Measurements from ENCODE around the gene CDYL2. TPM values are rescaled to one million over a fixed set of nuclear protein-coding genes. Genes with fewer than 3 reads are reported as not detected.
"Not testable (repeated sequence)": the region's sequence is repeated elsewhere in the genome, so short reads cannot be mapped to it uniquely, and the experiment has no call there.

CDYL2 gene
- total and polyA plus RNA-seq, 5 experiments from 2014 or later = 0.28 to 14.2 (median 1.7) TPM

DNA sequence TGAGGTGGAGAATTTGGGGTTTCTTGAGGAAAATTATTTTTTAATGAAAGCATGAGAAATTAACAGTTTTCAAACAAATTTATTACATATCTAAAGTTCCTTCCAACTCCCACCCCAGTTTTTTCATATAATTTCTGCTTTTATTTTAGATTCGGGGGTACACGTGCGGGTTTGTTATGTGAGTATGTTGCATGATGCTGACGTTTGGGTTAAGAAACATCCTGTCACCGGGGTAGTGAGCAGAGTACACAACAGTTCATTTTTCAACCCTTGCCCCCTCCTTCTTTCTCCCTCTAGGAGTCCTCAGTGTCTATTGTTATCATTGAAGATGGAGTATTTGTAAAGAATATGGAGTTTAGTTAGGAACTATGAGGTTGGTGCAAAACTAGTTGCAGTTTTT is 31.8 kb upstream of the CDYL2 start:
- Mint-ChIP-seq H3K27ac (no peak overlapping the region), H3K4me3 (no peak overlapping the region), H3K4me1 (peaks cover 0 to 6% (median 2%) of the 10 kb centered on the region in 4 donors), H3K27me3 (peaks cover 25 to 51% (median 29%) of the 10 kb centered on the region in 5 donors), H3K9me3 (peaks cover 2 to 14% (median 9%) of the 10 kb centered on the region in 9 donors), H3K36me3 (peaks cover 0 to 6% (median 0%) of the 10 kb centered on the region in 3 donors)
- ATAC-seq (no peak), DNase-seq (no peak)
- POLR2A ChIA-PET = no interaction called here

DNA sequence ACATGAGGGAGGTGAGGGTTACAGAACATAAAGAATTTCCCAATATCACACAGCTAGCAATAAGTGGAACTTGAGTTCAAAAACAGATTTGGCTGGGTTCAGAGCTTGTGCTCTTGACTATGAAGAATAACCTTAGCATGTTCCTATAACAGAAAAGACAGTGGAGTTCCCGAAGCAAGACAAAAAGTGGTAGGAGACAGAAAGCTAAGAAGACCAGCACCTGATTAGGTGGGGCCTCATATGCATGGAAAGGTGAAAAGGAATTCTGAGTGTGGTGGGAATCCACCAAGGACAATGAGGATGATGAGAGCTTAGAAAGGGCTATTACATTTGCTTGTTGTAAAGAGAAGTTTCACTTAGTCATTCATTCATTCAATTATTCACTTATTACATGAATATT is 26.6 kb upstream of the CDYL2 start:
- ATAC-seq = no peak
- no peak for DNase-seq
- peaks cover 0 to 6% (median 2%) of the 10 kb centered on the region in 4 donors for H3K4me1 Mint-ChIP-seq
- POLR2A ChIA-PET = no interaction called here
- H3K27ac Mint-ChIP-seq = no peak overlapping the region
- no peaks in the 10 kb centered on the region for H3K9me3 Mint-ChIP-seq
- peaks cover 12 to 52% (median 18%) of the 10 kb centered on the region in 5 donors for H3K27me3 Mint-ChIP-seq
- no peak overlapping the region for H3K4me3 Mint-ChIP-seq
- H3K36me3 Mint-ChIP-seq = no peaks in the 10 kb centered on the region

DNA sequence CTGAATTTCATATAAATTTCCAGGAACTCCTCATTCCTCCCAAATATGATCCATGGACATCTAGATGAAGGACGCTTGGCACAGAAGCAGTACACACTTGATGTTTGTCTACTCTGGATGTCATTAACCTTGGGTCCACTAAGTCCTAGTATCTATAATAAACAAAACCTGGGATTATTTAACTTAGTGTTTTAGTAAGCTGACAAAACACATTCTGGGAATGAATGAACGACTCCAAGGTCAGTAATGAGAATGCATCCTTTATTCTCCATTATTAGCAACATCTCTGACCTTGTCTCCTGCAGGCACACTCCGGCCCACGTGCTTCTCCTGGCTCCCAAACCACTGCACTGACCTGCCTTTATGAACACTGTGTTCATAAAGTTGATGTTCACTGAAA is 24.1 kb upstream of the CDYL2 start:
- Mint-ChIP-seq H3K27ac (no peak overlapping the region), H3K4me1 (peaks cover 0 to 2% (median under 1%) of the 10 kb centered on the region in 4 donors), H3K4me3 (no peak overlapping the region), H3K9me3 (no peaks in the 10 kb centered on the region), H3K36me3 (no peaks in the 10 kb centered on the region), H3K27me3 (peaks cover 7 to 27% (median 14%) of the 10 kb centered on the region in 5 donors)
- POLR2A ChIA-PET = no interaction called here
- ATAC-seq (no peak), DNase-seq (no peak)

DNA sequence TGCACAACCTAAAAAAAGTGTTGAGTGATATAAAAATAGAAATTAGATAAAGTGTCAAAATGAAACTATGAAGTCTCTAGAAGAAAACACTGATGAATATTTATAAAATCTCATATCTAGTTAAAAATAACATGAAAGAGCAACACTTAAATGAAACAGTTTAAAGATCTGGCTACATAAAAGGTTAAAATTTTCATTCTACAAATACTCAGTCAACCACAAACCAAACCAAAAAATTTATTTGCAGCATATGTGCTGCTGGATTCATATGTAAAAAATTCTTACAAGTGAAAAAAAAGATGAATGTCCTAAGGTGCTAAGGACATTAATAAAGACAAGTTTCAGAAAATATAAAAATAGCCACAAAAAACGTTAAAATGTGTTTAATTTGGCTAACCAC is 22.6 kb upstream of the CDYL2 start:
- H3K9me3 Mint-ChIP-seq = no peaks in the 10 kb centered on the region
- ATAC-seq = no peak
- H3K4me3 Mint-ChIP-seq = no peak overlapping the region

DNA sequence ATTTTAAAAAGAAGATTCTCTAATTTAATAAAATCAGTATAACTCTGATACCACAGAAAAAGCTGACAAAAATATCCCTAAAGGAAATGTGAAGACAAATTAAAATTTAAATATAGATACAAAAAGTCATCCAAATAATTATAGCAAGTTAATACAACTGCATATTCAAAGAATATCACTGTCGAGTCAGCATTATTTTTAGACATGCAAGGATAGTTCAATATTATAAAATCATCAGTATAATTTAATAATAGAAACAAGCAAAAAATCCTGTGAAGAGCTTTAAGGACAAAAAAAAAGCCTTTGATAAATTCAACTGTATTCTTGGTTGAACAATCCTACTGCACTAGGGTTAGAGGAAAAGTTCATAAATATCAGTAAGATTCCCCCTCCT is 21.0 kb upstream of the CDYL2 start:
- POLR2A ChIA-PET = no interaction called here
- H3K9me3 Mint-ChIP-seq = no peaks in the 10 kb centered on the region
- H3K27me3 Mint-ChIP-seq = peaks cover 3 to 15% (median 7%) of the 10 kb centered on the region in 5 donors
- DNase-seq = no peak
- no peak overlapping the region for H3K4me3 Mint-ChIP-seq
- H3K27ac Mint-ChIP-seq = no peak overlapping the region
- no peak for ATAC-seq
- no peaks in the 10 kb centered on the region for H3K36me3 Mint-ChIP-seq
- H3K4me1 Mint-ChIP-seq = no peaks in the 10 kb centered on the region

More for the DNA sequence above, 22.6 kb upstream of the CDYL2 start:
- no peak for DNase-seq
- H3K36me3 Mint-ChIP-seq = no peaks in the 10 kb centered on the region
- no peak overlapping the region for H3K27ac Mint-ChIP-seq
- no peaks in the 10 kb centered on the region for H3K4me1 Mint-ChIP-seq
- peaks cover 6 to 24% (median 13%) of the 10 kb centered on the region in 5 donors for H3K27me3 Mint-ChIP-seq
- POLR2A ChIA-PET = no interaction called here

DNA sequence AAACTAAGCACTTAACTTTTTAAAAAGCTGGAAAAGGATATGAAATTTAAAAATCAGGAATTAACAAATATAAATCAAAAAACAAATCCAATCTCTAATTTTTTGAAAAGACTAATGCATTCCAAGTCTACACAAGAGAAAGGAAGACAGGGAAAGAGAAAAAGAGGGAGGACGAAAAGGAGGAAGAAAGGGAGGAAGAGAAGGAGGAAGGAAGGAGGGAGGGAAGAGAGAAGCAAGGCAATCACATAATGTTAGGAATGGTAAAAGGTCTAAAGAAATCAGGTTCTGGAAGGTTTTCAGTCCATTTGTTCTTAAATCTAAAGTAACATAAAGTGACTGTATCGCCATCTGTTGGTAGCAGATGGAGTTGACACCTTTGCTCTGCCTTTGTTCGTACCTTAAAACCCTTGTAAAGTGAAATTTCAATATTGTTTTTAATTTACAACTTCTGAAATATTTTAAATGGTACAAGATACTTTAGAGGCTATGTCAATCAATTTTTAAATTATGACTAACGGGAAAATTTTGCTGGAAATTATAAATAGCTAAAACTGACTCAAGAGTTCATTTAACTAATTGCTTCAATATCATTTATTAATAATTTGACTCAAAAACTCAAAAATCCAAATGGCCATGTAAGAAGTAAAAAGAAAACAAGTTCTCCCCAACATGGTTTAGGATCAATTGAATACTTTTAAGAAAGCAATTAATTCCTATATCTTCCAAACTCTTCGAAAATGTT is 20.4 kb upstream of the CDYL2 start:
- Mint-ChIP-seq H3K4me3 (no peak overlapping the region), H3K27ac (peak overlapping the region in 1 of 10 donors; percentile 25), H3K27me3 (peaks cover 4 to 11% (median 8%) of the 10 kb centered on the region in 5 donors), H3K9me3 (no peaks in the 10 kb centered on the region), H3K4me1 (no peaks in the 10 kb centered on the region), H3K36me3 (no peaks in the 10 kb centered on the region)
- POLR2A ChIA-PET = interaction anchor here (0.9 kb wide), 1 partner anchor 12 kb away, joined by 3 read pairs; no protein-coding TSS in a partner anchor
- DNase-seq (peak in 5 of 10 donors; percentile 9 to 48 (median 40)), ATAC-seq (no peak)

DNA sequence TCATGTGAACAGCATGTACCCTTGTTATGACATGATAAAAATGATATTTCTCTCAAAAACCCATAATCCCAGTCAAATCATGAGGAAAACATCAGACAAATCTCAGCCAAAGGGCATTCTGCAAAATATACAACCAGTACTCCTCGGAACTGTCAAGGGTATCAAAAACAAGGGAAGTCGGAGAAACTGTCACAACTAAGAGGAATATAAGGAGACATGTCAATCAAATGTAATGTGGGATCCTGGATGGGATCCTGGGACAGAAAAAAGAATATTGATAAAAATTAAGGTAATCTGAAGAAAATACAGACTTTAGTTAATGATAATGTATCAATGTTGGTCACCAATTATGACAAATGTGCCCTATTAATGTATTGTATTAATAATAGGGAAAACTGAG is 15.6 kb upstream of the CDYL2 start:
- Mint-ChIP-seq H3K4me1 (no peaks in the 10 kb centered on the region), H3K4me3 (no peak overlapping the region), H3K36me3 (peaks cover 0 to 2% (median 0%) of the 10 kb centered on the region in 3 donors), H3K9me3 (no peaks in the 10 kb centered on the region), H3K27me3 (peaks cover 0 to 10% (median 7%) of the 10 kb centered on the region in 5 donors), H3K27ac (no peak overlapping the region)
- POLR2A ChIA-PET = no interaction called here
- no peak for ATAC-seq
- no peak for DNase-seq

DNA sequence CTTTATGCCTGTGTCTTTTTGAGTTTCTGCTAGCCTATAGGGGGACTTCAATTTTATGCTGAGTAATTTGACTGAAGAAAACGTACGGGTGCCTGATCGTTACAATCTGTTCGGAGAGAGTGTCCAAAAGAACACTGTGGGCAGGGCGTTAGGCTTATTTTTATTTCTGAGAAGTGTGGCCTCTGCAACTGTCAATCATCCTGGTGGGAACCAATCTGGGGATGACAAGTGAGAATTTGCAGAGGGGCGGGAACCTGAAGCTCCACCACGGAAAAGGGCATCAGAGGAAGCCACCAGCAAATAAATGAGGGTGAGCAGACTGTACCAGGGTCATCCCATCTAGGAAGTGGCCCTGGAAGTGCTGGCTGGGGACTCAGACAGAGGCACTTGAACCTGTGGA is 12.0 kb upstream of the CDYL2 start:
- no peak for DNase-seq
- H3K4me3 Mint-ChIP-seq = no peak overlapping the region

DNA sequence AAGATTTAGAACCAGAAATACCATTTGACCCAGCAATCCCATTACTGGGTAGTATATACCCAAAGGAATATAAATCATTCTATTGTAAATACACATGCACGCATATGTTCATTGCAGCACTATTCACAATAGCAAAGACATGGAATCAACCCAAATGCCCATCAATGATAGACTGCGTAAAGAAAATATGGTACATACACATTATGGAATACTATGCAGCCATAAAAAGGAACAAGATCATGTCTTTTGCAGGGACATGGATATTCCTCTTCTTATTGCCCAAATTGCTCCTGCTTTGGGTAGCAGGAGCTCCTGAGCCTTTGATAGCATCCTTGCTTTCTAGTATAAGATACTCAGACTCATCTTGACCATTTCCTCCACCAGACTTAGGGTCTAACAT is 10.9 kb upstream of the CDYL2 start:
- H3K9me3 Mint-ChIP-seq, H3K27me3 Mint-ChIP-seq, DNase-seq, H3K4me3 Mint-ChIP-seq, ATAC-seq, H3K4me1 Mint-ChIP-seq, H3K36me3 Mint-ChIP-seq, H3K27ac Mint-ChIP-seq, POLR2A ChIA-PET: not testable (repeated sequence)

More for the DNA sequence above, 12.0 kb upstream of the CDYL2 start:
- Mint-ChIP-seq H3K9me3 (no peaks in the 10 kb centered on the region), H3K27ac (no peak overlapping the region), H3K27me3 (peaks cover 0 to 9% (median 7%) of the 10 kb centered on the region in 5 donors), H3K36me3 (peaks cover 0 to 2% (median 0%) of the 10 kb centered on the region in 3 donors), H3K4me1 (no peaks in the 10 kb centered on the region)
- POLR2A ChIA-PET = no interaction called here
- ATAC-seq = no peak

DNA sequence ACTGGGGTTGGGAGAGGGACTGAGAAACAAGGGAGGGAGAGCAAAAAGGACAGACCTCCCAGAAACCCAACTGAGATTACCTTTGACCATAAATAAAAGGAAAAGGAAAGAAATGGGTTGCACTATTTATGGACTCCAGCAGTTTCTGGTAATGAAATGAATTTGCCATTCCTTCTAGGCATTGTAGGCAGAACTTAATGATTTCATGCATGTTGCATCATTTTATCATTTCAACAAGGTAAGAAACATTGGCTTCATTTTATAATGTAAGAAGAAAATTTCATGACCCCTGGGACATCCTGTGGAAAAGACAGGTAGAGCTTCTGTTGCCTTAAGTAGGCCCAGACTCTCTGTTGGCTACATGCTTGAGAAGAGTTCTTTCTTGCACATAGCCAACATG is 8.2 kb upstream of the CDYL2 start:
- H3K9me3 Mint-ChIP-seq = no peaks in the 10 kb centered on the region
- H3K36me3 Mint-ChIP-seq = peaks cover 0 to under 1% (median 0%) of the 10 kb centered on the region in 3 donors
- H3K27ac Mint-ChIP-seq = no peak overlapping the region
- H3K27me3 Mint-ChIP-seq = peaks cover 0 to 3% (median 2%) of the 10 kb centered on the region in 5 donors
- DNase-seq = no peak
- H3K4me1 Mint-ChIP-seq = no peaks in the 10 kb centered on the region
- no peak overlapping the region for H3K4me3 Mint-ChIP-seq
- ATAC-seq = no peak
- POLR2A ChIA-PET = interaction anchor here (1.1 kb wide), 1 partner anchor 12 kb away, joined by 3 read pairs; no protein-coding TSS in a partner anchor

DNA sequence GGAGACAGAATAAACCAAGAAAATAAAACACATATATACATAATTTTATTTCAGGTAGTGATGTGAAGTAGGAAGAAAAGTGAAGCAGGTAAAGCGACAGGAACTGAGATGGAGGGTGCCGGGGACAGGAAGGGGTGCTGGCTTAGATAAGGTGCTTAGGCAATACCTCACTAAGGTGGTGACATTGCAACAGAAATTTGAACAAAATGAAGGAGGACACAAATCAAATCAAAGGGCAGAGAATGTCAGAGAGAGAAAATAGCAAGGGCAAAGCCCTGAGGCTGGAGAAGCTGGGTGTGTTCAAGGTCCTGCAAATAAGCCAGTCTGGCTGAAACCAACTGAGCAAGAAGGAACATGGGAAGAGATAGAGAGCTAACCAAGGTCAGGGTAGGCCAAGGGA is 5.0 kb upstream of the CDYL2 start:
- H3K4me1 Mint-ChIP-seq = peaks cover 4 to 12% (median 10%) of the 10 kb centered on the region in 4 donors
- ATAC-seq (no peak), DNase-seq (no peak)
- peaks cover 0 to 18% (median 3%) of the 10 kb centered on the region in 5 donors for H3K27me3 Mint-ChIP-seq
- H3K9me3 Mint-ChIP-seq = no peaks in the 10 kb centered on the region
- POLR2A ChIA-PET = no interaction called here
- H3K36me3 Mint-ChIP-seq = no peaks in the 10 kb centered on the region
- H3K27ac Mint-ChIP-seq = no peak overlapping the region
- no peak overlapping the region for H3K4me3 Mint-ChIP-seq

DNA sequence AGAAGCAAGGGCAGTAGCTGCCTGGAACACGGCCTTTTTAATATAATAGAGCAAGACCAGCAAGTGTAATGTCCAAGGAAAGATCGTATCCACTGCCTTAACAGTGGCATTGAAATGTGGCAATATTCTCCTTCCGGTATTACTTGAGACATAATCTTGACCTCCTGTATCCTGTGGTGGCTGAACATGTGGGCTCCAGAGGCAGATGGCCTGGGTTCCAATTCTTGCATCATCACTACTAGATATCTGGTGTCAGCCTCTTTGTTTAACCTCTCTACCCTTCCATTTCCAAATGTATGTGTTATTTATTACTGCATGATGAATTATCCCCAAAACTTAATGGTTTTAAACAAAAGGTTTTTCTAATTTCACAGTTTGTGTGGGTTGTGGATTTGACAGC is 3.5 kb upstream of the CDYL2 start:
- DNase-seq (no peak), ATAC-seq (no peak)
- POLR2A ChIA-PET = no interaction called here
- Mint-ChIP-seq H3K36me3 (no peaks in the 10 kb centered on the region), H3K4me1 (peaks cover 5 to 16% (median 12%) of the 10 kb centered on the region in 4 donors), H3K27ac (no peak overlapping the region), H3K4me3 (no peak overlapping the region), H3K27me3 (peaks cover 0 to 18% (median 4%) of the 10 kb centered on the region in 5 donors), H3K9me3 (no peaks in the 10 kb centered on the region)

DNA sequence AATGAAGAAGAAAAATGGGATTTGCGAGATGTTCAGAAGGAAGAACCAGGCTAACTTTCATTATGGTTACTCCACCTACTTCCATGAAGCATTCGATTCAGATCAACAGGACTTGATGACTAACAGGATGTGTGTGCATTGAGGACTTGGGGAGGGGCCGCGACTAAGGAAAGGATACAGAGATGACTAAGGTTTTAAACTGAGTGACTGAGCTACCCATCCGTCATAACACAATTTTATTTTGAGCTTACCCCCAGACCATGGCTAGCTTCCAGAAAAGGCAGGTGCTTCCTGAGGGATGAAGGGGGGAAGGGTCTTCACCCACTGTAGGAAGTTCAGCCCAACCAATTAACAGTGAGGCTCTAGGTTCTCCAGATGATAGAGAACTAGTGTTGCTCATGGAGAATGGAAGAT is 2.5 kb upstream of the CDYL2 start:
- POLR2A ChIA-PET = no interaction called here
- peaks cover 0 to 3% (median 0%) of the 10 kb centered on the region in 9 donors for H3K9me3 Mint-ChIP-seq
- H3K4me3 Mint-ChIP-seq = peak overlapping the region in 3 of 10 donors; percentile 8 to 69 (median 34)
- peak overlapping the region in 2 of 10 donors; percentile 31 to 54 for H3K27ac Mint-ChIP-seq
- H3K4me1 Mint-ChIP-seq = peaks cover 5 to 19% (median 16%) of the 10 kb centered on the region in 4 donors
- peaks cover 0 to 18% (median 5%) of the 10 kb centered on the region in 5 donors for H3K27me3 Mint-ChIP-seq
- DNase-seq (peak in 1 of 10 donors; percentile 12), ATAC-seq (no peak)
- H3K36me3 Mint-ChIP-seq = no peaks in the 10 kb centered on the region
